22Rv1 (cell line): Measurements from ENCODE around the gene RPS27.

ENCODE experiments used
- ZFX ChIP-seq: fragments of 450-650 bp; IDR thresholded peaks from 2 replicates; pipeline ENCODE4 v1.6.1; 2017; ENCODE audit warnings: antibody characterized with exemption, borderline replicate concordance
- TF ChIP-seq, protein P1 (sequence below): fragments of 450-650 bp; IDR thresholded peaks from 2 replicates; pipeline ENCODE4 v1.5.1; 2017; ENCODE audit warnings: mild to moderate bottlenecking

DNA sequence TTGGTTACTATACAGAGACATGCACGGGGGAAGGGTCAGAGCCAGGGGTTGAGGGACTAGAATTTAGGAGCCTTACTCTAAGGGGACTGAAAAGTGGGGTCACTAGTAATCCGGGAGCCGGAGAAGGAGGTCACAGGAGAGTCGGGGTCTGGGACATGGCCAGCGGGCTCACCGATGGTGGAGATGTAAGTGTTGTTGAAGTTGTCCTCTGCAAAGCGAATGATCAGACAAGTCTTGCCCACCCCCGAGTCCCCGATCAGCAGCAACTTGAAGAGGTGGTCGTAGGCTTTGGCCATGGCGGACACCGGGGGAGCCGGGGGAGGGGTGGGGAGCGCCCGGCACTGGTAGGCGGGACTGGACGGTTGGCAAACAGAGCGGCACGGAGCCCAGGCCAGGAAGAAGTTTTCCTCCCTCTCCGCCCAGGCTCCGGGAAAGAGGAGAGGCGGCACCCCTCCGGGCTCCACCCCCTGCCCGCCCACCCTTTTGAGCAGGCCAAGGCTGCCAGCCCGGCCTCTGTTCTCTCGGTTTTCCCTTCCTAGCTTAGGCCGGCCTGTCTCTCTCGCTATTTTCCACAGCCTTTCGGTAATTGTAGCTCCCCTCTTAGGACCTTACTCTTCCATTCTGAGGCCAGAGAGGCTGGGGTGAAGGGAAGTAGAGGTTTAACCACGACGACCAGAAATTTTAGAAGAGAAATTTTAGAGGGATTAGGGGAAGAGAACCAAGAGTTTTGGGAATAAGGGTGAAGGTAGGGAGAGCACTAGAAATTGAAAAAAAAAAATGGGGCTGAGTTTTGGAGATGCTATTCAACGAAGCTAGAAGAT, 4.4 kb upstream of the RPS27 start, which contains the start of gene RAB13:
- TF ChIP-seq, protein P1, sequence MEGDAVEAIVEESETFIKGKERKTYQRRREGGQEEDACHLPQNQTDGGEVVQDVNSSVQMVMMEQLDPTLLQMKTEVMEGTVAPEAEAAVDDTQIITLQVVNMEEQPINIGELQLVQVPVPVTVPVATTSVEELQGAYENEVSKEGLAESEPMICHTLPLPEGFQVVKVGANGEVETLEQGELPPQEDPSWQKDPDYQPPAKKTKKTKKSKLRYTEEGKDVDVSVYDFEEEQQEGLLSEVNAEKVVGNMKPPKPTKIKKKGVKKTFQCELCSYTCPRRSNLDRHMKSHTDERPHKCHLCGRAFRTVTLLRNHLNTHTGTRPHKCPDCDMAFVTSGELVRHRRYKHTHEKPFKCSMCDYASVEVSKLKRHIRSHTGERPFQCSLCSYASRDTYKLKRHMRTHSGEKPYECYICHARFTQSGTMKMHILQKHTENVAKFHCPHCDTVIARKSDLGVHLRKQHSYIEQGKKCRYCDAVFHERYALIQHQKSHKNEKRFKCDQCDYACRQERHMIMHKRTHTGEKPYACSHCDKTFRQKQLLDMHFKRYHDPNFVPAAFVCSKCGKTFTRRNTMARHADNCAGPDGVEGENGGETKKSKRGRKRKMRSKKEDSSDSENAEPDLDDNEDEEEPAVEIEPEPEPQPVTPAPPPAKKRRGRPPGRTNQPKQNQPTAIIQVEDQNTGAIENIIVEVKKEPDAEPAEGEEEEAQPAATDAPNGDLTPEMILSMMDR = no peak
- no peak for TF ChIP-seq ZFX
